ENCODE measurements around the gene LMO1. TPM values are rescaled to one million over a fixed set of nuclear protein-coding genes. Genes with fewer than 3 reads are reported as not detected.

The LMO1 gene
- total RNA-seq, 1 donor from 2014 or later, result 0.43 TPM

- H3K4me3 Mint-ChIP-seq (ENCODE audit: low read depth), result no peak overlapping the region
- H3K9me3 Mint-ChIP-seq (ENCODE audit: low read depth), result peaks cover 5% of the 10 kb centered on the region
- H3K27ac Mint-ChIP-seq, result no peak overlapping the region
- no peak for DNase-seq (ENCODE audit: low spot score, unreplicated experiment)
- H3K4me1 Mint-ChIP-seq (ENCODE audit: low read depth), result no peaks in the 10 kb centered on the region
- no peaks in the 10 kb centered on the region for H3K36me3 Mint-ChIP-seq (ENCODE audit: insufficient read depth)
- H3K27me3 Mint-ChIP-seq, result peaks cover 17% of the 10 kb centered on the region
- no peak for TF ChIP-seq CTCF (IDR thresholded peaks at IDR 0.05; ENCODE audit: unreplicated experiment)
Observed at GRCh38 chr11:8190431-8190830, 73.2 kb downstream of the LMO1 start.

GRCh38 chr11:8186429-8186828 is 77.2 kb downstream of the LMO1 start:
- Mint-ChIP-seq H3K27me3 (no peaks in the 10 kb centered on the region), H3K4me3 (ENCODE audit: low read depth) (no peak overlapping the region), H3K36me3 (ENCODE audit: insufficient read depth) (no peaks in the 10 kb centered on the region), H3K4me1 (ENCODE audit: low read depth) (no peaks in the 10 kb centered on the region), H3K9me3 (ENCODE audit: low read depth) (peaks cover 17% of the 10 kb centered on the region), H3K27ac (no peak overlapping the region)
- DNase-seq (ENCODE audit: low spot score, unreplicated experiment), result no peak
- no peak for TF ChIP-seq CTCF (IDR thresholded peaks at IDR 0.05; ENCODE audit: unreplicated experiment)

- no peak for TF ChIP-seq CTCF (IDR thresholded peaks at IDR 0.05; ENCODE audit: unreplicated experiment)
- DNase-seq (ENCODE audit: low spot score, unreplicated experiment), result no peak
- Mint-ChIP-seq H3K27me3 (peaks cover 4% of the 10 kb centered on the region), H3K36me3 (ENCODE audit: insufficient read depth) (no peaks in the 10 kb centered on the region), H3K9me3 (ENCODE audit: low read depth) (peaks cover 17% of the 10 kb centered on the region), H3K4me1 (ENCODE audit: low read depth) (no peaks in the 10 kb centered on the region), H3K27ac (no peak overlapping the region), H3K4me3 (ENCODE audit: low read depth) (no peak overlapping the region)
Observed at GRCh38 chr11:8183111-8183510, 80.6 kb downstream of the LMO1 start.

- Mint-ChIP-seq H3K4me1 (ENCODE audit: low read depth) (no peaks in the 10 kb centered on the region), H3K4me3 (ENCODE audit: low read depth) (no peak overlapping the region), H3K27me3 (peaks cover 15% of the 10 kb centered on the region), H3K9me3 (ENCODE audit: low read depth) (peaks cover 12% of the 10 kb centered on the region), H3K27ac (no peak overlapping the region), H3K36me3 (ENCODE audit: insufficient read depth) (no peaks in the 10 kb centered on the region)
- DNase-seq (ENCODE audit: low spot score, unreplicated experiment), result no peak
- TF ChIP-seq CTCF (IDR thresholded peaks at IDR 0.05; ENCODE audit: unreplicated experiment), result no peak
Observed at GRCh38 chr11:8180469-8180868, 83.2 kb downstream of the LMO1 start.

GRCh38 chr11:8178297-8178696 is 85.4 kb downstream of the LMO1 start:
- Mint-ChIP-seq H3K27me3 (peaks cover 31% of the 10 kb centered on the region), H3K36me3 (ENCODE audit: insufficient read depth) (no peaks in the 10 kb centered on the region), H3K27ac (no peak overlapping the region), H3K4me1 (ENCODE audit: low read depth) (no peaks in the 10 kb centered on the region), H3K9me3 (ENCODE audit: low read depth) (peaks cover 4% of the 10 kb centered on the region), H3K4me3 (ENCODE audit: low read depth) (no peak overlapping the region)
- DNase-seq (ENCODE audit: low spot score, unreplicated experiment), result no peak
- TF ChIP-seq CTCF (IDR thresholded peaks at IDR 0.05; ENCODE audit: unreplicated experiment), result no peak

Measured in progenitor cell of endocrine pancreas (in vitro differentiated cells).